GM12878 (cell line): ENCODE results near the gene ZNF469. TPM values are rescaled to one million over a fixed set of nuclear protein-coding genes. Genes with fewer than 3 reads are reported as not detected.

Experiments
- ATAC-seq: fragments of 200-7000 bp; cut with Tn5 transposase; 3 replicates; pipeline ENCODE4 v1.9.1; 2020; ENCODE audit warnings: mild to moderate bottlenecking, moderate library complexity
- BruUV-seq: library from RNA; stranded (reverse); fragments of 400-500 nt; replicated peaks from 2 replicates; lab custom pipeline; 2021; lab: Mats Ljungman, UMichigan
- CTCF ChIA-PET: fragments of 300-600 bp; sonication (Branson Sonifier 250); formaldehyde crosslinking; extraction: SDS; loops from one replicate; lab custom pipeline; 2021; ENCODE audit warnings: inconsistent platforms; lab: Yijun Ruan, JAX
- POLR2A ChIA-PET: fragments of 350-600 bp; formaldehyde crosslinking; extraction: SDS; loops from one replicate; lab custom pipeline; 2021; ENCODE audit warnings: inconsistent platforms; lab: Charles Lee
- RAD21 ChIA-PET: fragments of 300-600 bp; sonication (Branson Sonifier 250); formaldehyde crosslinking; loops from one replicate; lab custom pipeline; 2023; ENCODE audit warnings: antibody characterized with exemption; ENCODE audit not compliant: unreplicated experiment; lab: Charles Lee
- SMC1A ChIA-PET: fragments of 300-600 bp; sonication (Branson Sonifier 250); formaldehyde crosslinking; loops from one replicate; lab custom pipeline; 2023; ENCODE audit not compliant: unreplicated experiment, uncharacterized antibody; lab: Charles Lee
- DNase-seq: peaks from one replicate; pipeline ENCODE4 v3.0.0-alpha.2; 2011; ENCODE audit warnings: low read depth, low spot score
- FAIRE-seq: peaks from 3 replicates; lab custom pipeline; 2011; peaks lifted over from hg19 to GRCh38; lab: Jason Lieb, UNC
- H2AFZ ChIP-seq: 2 replicates; pipeline ENCODE4 v1.6.0; 2011; ENCODE audit warnings: low read depth, low read length, control low read depth; ENCODE audit not compliant: control insufficient read depth
- H3K27ac ChIP-seq: 2 replicates; pipeline ENCODE4 v1.5.1; 2011; ENCODE audit warnings: control low read depth; ENCODE audit not compliant: control insufficient read depth, insufficient read depth
- H3K27me3 ChIP-seq, 2 experiments: replicated peaks in 1 of 2; 2 replicates each; pipeline versions ENCODE4 v1.6.0 to v1.6.1; 2011; ENCODE audit warnings: low read length in 1 of 2; ENCODE audit not compliant: control insufficient read depth in 2 of 2, insufficient read depth in 2 of 2
- H3K36me3 ChIP-seq, 2 experiments: 2 replicates each; pipeline ENCODE4 v1.5.1; 2011; ENCODE audit warnings: low read length in 1 of 2; ENCODE audit not compliant: control insufficient read depth in 2 of 2, insufficient read depth in 2 of 2
- H3K4me1 ChIP-seq: 2 replicates; pipeline ENCODE4 v1.6.1; 2011; ENCODE audit warnings: mild to moderate bottlenecking, low read length, moderate library complexity, mixed read lengths; ENCODE audit not compliant: control insufficient read depth, insufficient read depth
- H3K4me2 ChIP-seq: 2 replicates; pipeline ENCODE4 v1.6.0; 2011; ENCODE audit warnings: control low read depth; ENCODE audit not compliant: control insufficient read depth, insufficient read depth
- H3K4me3 ChIP-seq: fragments of 200-600 bp; sonication (generic); 2 replicates; pipeline ENCODE4 v1.5.1; 2016
- H3K79me2 ChIP-seq: 2 replicates; pipeline ENCODE4 v1.6.0; 2011; ENCODE audit warnings: low read length; ENCODE audit not compliant: control insufficient read depth, insufficient read depth
- H3K9ac ChIP-seq: 2 replicates; pipeline ENCODE4 v1.8.0; 2011; ENCODE audit warnings: low read length, control low read depth, mixed read lengths; ENCODE audit not compliant: control insufficient read depth, insufficient read depth
- H3K9me3 ChIP-seq: replicated peaks from 3 replicates; pipeline ENCODE4 v1.5.1; 2011; ENCODE audit warnings: mild to moderate bottlenecking, low read length; ENCODE audit not compliant: control insufficient read depth, insufficient read depth
- H4K20me1 ChIP-seq: 2 replicates; pipeline ENCODE4 v1.6.0; 2011; ENCODE audit not compliant: control insufficient read depth, insufficient read depth
- JUND ChIP-seq: IDR thresholded peaks from 2 replicates; pipeline ENCODE4 v1.6.1; 2012; ENCODE audit warnings: low read depth, mild to moderate bottlenecking, low read length, improper control_type of control experiment, moderate library complexity
- SMARCA5 ChIP-seq: fragments of 450-650 bp; IDR thresholded peaks from 2 replicates; pipeline ENCODE4 v1.6.1; 2017; ENCODE audit warnings: mild to moderate bottlenecking
- ZBED1 ChIP-seq: IDR thresholded peaks from 2 replicates; pipeline ENCODE4 v1.6.1; 2016; ENCODE audit warnings: borderline replicate concordance
- WGBS: methylation state at CpG from one replicate; pipeline ENCODE4 v1.1.6; 2016; ENCODE audit warnings: low lambda C conversion rate; ENCODE audit not compliant: insufficient replicate concordance, insufficient coverage; ENCODE audit errors: missing lambda C conversion rate; 5-methylcytosine and 5-hydroxymethylcytosine counted together
- in situ Hi-C: fragments of 300-500 bp; cut with MboI; formaldehyde crosslinking; loops from 9 replicates; pipeline ENCODE4 v1.14.3; 2018; ENCODE audit warnings: mixed read lengths
- intact Hi-C: fragments of 100-400 bp; cut with micrococcal nuclease; formaldehyde crosslinking; loops from one replicate; pipeline ENCODE4 v1.14.2; 2022; ENCODE audit not compliant: unreplicated experiment
- polyA plus RNA-seq, 11 experiments: library from polyadenylated mRNA; depleted of rRNA in 4 of 11; unstranded in 6 of 11; stranded (reverse) in 5 of 11; fragments of >200 nt; fragmentation: Nextera tagmentation in 4 of 11; fragmentation: Illumina TruSeq in 1 of 11; extraction: Ambion mirVana in 4 of 11; extraction: Trizol in 1 of 11; gene quantifications; 1 replicate in 1 of 11; 2 replicates in 10 of 11; pipeline versions ENCODE4 v1.2.1 to v1.2.3, GENCODE V29; 2011 to 2016; ENCODE audit warnings: inconsistent platforms in 2 of 11, missing spikeins in 2 of 11, low read depth in 1 of 11
- total RNA-seq, 4 experiments: library from RNA; depleted of rRNA in 3 of 4; stranded (reverse); fragments of >200 nt in 3 of 4; fragmentation: Illumina TruSeq in 1 of 4; extraction: Trizol in 1 of 4; gene quantifications; 2 replicates each; pipeline versions ENCODE4 v1.2.1 to v1.2.3, GENCODE V29; 2013 to 2021
- TF ChIP-seq, protein P1 (sequence below): fragments of 450-650 bp; IDR thresholded peaks from 2 replicates; pipeline ENCODE4 v1.6.1; 2017; ENCODE audit warnings: borderline replicate concordance
- TF ChIP-seq, protein P2 (sequence below): IDR thresholded peaks from 2 replicates; pipeline ENCODE4 v1.6.1; 2012; ENCODE audit warnings: mild to moderate bottlenecking, low read depth, low read length

The ZNF469 gene
- total and polyA plus RNA-seq, 10 of the 15 experiments (the other 5 are each of a cell fraction or from before 2014, with no cell fraction given): 0.01 to 0.21 (median 0.04) TPM; not detected in 3

DNA sequence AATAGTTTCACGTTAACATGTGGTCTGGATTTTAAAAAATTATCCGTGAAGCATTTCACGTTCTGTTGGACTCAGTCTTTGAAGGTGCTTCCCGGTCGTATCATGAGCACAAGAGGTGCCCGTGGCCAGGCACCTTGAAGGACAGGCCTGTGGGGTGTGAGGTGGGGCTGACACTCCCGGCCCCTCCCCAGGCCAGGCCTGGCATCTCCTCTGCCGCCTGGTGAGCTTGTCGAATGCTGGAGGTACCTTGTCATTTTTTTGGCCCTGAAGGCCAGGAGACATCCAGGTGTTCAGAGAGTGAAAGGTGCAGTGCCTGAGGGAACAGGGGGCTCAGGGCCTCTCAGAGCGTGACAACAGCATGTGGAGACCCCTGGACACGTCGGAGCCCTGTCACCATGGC lies 11.7 kb downstream of the ZNF469 start:
- Histone ChIP-seq H3K4me3 (no peak overlapping the region), H3K4me1 (no peaks in the 10 kb centered on the region), H3K9ac (no peak overlapping the region), H3K4me2 (no peak overlapping the region), H4K20me1 (no peaks in the 10 kb centered on the region), H2AFZ (no peak overlapping the region), H3K27ac (no peak overlapping the region), H3K27me3 (peaks cover 3 to 5% of the 10 kb centered on the region in 2 experiments; a peak in 3 of 4 replicates), H3K79me2 (no peaks in the 10 kb centered on the region), H3K36me3 (no peaks in the 10 kb centered on the region), H3K9me3 (no peaks in the 10 kb centered on the region)
- ChIA-PET POLR2A (no interaction called here), SMC1A (no interaction called here), RAD21 (no interaction called here), CTCF (no interaction called here)
- 37% methylated on average over 12 of the region's 12 CpGs for WGBS
- ATAC-seq: no peak
- no peak for FAIRE-seq
- no TSS peak for BruUV-seq
- in situ Hi-C loops: no loop called here
- TF ChIP-seq JUND (no peak), ZBED1 (no peak), SMARCA5 (no peak)
- TF ChIP-seq, protein P1, sequence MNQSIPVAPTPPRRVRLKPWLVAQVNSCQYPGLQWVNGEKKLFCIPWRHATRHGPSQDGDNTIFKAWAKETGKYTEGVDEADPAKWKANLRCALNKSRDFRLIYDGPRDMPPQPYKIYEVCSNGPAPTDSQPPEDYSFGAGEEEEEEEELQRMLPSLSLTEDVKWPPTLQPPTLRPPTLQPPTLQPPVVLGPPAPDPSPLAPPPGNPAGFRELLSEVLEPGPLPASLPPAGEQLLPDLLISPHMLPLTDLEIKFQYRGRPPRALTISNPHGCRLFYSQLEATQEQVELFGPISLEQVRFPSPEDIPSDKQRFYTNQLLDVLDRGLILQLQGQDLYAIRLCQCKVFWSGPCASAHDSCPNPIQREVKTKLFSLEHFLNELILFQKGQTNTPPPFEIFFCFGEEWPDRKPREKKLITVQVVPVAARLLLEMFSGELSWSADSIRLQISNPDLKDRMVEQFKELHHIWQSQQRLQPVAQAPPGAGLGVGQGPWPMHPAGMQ: no peak
- TF ChIP-seq, protein P2, sequence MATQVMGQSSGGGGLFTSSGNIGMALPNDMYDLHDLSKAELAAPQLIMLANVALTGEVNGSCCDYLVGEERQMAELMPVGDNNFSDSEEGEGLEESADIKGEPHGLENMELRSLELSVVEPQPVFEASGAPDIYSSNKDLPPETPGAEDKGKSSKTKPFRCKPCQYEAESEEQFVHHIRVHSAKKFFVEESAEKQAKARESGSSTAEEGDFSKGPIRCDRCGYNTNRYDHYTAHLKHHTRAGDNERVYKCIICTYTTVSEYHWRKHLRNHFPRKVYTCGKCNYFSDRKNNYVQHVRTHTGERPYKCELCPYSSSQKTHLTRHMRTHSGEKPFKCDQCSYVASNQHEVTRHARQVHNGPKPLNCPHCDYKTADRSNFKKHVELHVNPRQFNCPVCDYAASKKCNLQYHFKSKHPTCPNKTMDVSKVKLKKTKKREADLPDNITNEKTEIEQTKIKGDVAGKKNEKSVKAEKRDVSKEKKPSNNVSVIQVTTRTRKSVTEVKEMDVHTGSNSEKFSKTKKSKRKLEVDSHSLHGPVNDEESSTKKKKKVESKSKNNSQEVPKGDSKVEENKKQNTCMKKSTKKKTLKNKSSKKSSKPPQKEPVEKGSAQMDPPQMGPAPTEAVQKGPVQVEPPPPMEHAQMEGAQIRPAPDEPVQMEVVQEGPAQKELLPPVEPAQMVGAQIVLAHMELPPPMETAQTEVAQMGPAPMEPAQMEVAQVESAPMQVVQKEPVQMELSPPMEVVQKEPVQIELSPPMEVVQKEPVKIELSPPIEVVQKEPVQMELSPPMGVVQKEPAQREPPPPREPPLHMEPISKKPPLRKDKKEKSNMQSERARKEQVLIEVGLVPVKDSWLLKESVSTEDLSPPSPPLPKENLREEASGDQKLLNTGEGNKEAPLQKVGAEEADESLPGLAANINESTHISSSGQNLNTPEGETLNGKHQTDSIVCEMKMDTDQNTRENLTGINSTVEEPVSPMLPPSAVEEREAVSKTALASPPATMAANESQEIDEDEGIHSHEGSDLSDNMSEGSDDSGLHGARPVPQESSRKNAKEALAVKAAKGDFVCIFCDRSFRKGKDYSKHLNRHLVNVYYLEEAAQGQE: no peak
- intact Hi-C loops: no loop called here
- DNase-seq: no peak
